K562 (cell line): Measurements from ENCODE around the gene CCDC71L. TPM values are rescaled to one million over a fixed set of nuclear protein-coding genes. Genes with fewer than 3 reads are reported as not detected.

Experiments
- ATAC-seq: fragments of 200-7000 bp; cut with Tn5 transposase; 3 replicates; pipeline ENCODE4 v1.9.1; 2020; ENCODE audit warnings: moderate library complexity
- BruUV-seq: library from RNA; stranded (reverse); fragments of 400-500 nt; replicated peaks from 2 replicates; lab custom pipeline; 2021; lab: Mats Ljungman, UMichigan
- CTCF ChIA-PET: fragments of 300-600 bp; formaldehyde crosslinking; extraction: SDS; loops from one replicate; lab custom pipeline; 2021; ENCODE audit warnings: low intra/inter-chr PET ratio; lab: Yijun Ruan, JAX
- POLR2A ChIA-PET: fragments of 300-600, 350-650 bp; sonication (Branson Sonifier 250); formaldehyde crosslinking; extraction: SDS; loops from one replicate; lab custom pipeline; 2021; ENCODE audit warnings: antibody characterized with exemption, inconsistent platforms; lab: Yijun Ruan, JAX
- DNase-seq, 4 experiments: peaks; one replicate each; pipeline versions ENCODE4 v3.0.0 to v3.0.0-alpha.2; 2011 to 2018; ENCODE audit warnings: low spot score in 3 of 4, mixed read lengths in 3 of 4; ENCODE audit errors: extremely low read depth in 1 of 4
- FAIRE-seq: peaks from 2 replicates; lab custom pipeline; 2011; peaks lifted over from hg19 to GRCh38; lab: Jason Lieb, UNC
- H2AFZ ChIP-seq: 2 replicates; pipeline ENCODE4 v1.6.0; 2011; ENCODE audit warnings: low read depth, low read length, control low read depth, inconsistent platforms
- H3K27ac ChIP-seq: fragments of 200-600 bp; 3 replicates; pipeline ENCODE4 v1.8.0; 2011; ENCODE audit warnings: low read depth, mild to moderate bottlenecking, control low read depth, inconsistent platforms, low read length, moderate library complexity, mixed read lengths; ENCODE audit errors: extremely low read depth
- H3K27me3 ChIP-seq, 2 experiments: fragments of 300-600 bp in 1 of 2; 2 replicates in 1 of 2; 3 replicates in 1 of 2; pipeline versions ENCODE4 v1.6.0 to v1.8.0; 2011; ENCODE audit warnings: inconsistent platforms in 2 of 2, low read length in 2 of 2, mild to moderate bottlenecking in 1 of 2, mixed read lengths in 1 of 2, moderate library complexity in 1 of 2; ENCODE audit not compliant: control insufficient read depth in 2 of 2, insufficient read depth in 2 of 2
- H3K36me3 ChIP-seq: fragments of 300-600 bp; 3 replicates; pipeline ENCODE4 v1.8.0; 2011; ENCODE audit warnings: mild to moderate bottlenecking, low read length, inconsistent platforms; ENCODE audit not compliant: control insufficient read depth, insufficient read depth
- H3K4me1 ChIP-seq, 2 experiments: fragments of 200-600 bp in 1 of 2; replicated peaks in 1 of 2; 2 replicates in 1 of 2; 3 replicates in 1 of 2; pipeline versions ENCODE4 v1.5.1 to v1.8.0; 2011; ENCODE audit warnings: inconsistent platforms in 2 of 2, low read length in 2 of 2, mild to moderate bottlenecking in 1 of 2, mixed read lengths in 1 of 2, moderate library complexity in 1 of 2; ENCODE audit not compliant: control insufficient read depth in 2 of 2, insufficient read depth in 2 of 2
- H3K4me2 ChIP-seq: 2 replicates; pipeline ENCODE4 v1.6.1; 2011; ENCODE audit warnings: low read length, control low read depth, inconsistent platforms, mixed read lengths; ENCODE audit not compliant: insufficient read depth
- H3K4me3 ChIP-seq: fragments of 200-600 bp; sonication (generic), shearing (Covaris generic); 2 replicates; pipeline ENCODE4 v1.5.1; 2016; ENCODE audit warnings: control low read depth, inconsistent platforms
- H3K79me2 ChIP-seq: fragments of 200-600 bp; 3 replicates; pipeline ENCODE4 v1.8.0; 2011; ENCODE audit warnings: low read length, inconsistent platforms; ENCODE audit not compliant: control insufficient read depth, insufficient read depth
- H3K9ac ChIP-seq, 2 experiments: 2 replicates each; pipeline versions ENCODE4 v1.6.0 to v1.6.1; 2011; ENCODE audit warnings: low read depth in 2 of 2, low read length in 2 of 2, control low read depth in 1 of 2, inconsistent platforms in 1 of 2, mild to moderate bottlenecking in 1 of 2, mixed read lengths in 1 of 2; ENCODE audit not compliant: insufficient read depth in 1 of 2
- H3K9me1 ChIP-seq: one replicate; pipeline ENCODE4 v1.6.0; 2011; ENCODE audit warnings: inconsistent platforms, mild to moderate bottlenecking, low read length, moderate library complexity; ENCODE audit not compliant: control insufficient read depth, insufficient read depth
- H3K9me3 ChIP-seq: replicated peaks from 2 replicates; pipeline ENCODE4 v1.5.1; 2011; ENCODE audit warnings: low read depth, low read length, inconsistent platforms; ENCODE audit not compliant: control insufficient read depth, insufficient read depth
- H4K20me1 ChIP-seq: replicated peaks from 2 replicates; pipeline ENCODE4 v1.6.1; 2011; ENCODE audit warnings: low read length, inconsistent platforms, mixed read lengths; ENCODE audit not compliant: control insufficient read depth, insufficient read depth
- E2F3 ChIP-seq: fragments of 250-450 bp; sonication (Bioruptor Pico); IDR thresholded peaks from 2 replicates; pipeline ENCODE4 v1.4.0; 2020; ENCODE audit warnings: mild to moderate bottlenecking
- FOSL1 ChIP-seq: fragments of 200-800 bp; sonication (Bioruptor generic); conservative IDR thresholded peaks from 2 replicates; pipeline ENCODE4 v1.6.1; 2016; ENCODE audit warnings: missing genetic modification characterization, missing compliant biosample characterization
- GABPB1 ChIP-seq: sonication (generic); formaldehyde crosslinking; IDR thresholded peaks from 2 replicates; pipeline ENCODE4 v1.8.0; 2022; ENCODE audit warnings: mild to moderate bottlenecking, missing genetic modification reagents
- NFE2 ChIP-seq: IDR thresholded peaks from 2 replicates; pipeline ENCODE4 v1.6.1; 2014; ENCODE audit warnings: antibody characterized with exemption, low read depth
- RBM25 ChIP-seq: fragments of 200-400 bp; formaldehyde crosslinking; IDR thresholded peaks from 2 replicates; pipeline ENCODE4 v1.6.1; 2018; ENCODE audit warnings: low read length, low read depth, moderate library complexity; ENCODE audit not compliant: severe bottlenecking
- RCOR1 ChIP-seq, 2 experiments: IDR thresholded peaks; 2 replicates each; pipeline ENCODE4 v1.6.1; 2012; ENCODE audit warnings: low read depth in 2 of 2, low read length in 2 of 2, borderline replicate concordance in 1 of 2, improper control_type of control experiment in 1 of 2
- SIN3A ChIP-seq, 2 experiments: fragments of 150-350 bp in 1 of 2; IDR thresholded peaks; 2 replicates each; pipeline ENCODE4 v1.6.1; 2011 to 2016; ENCODE audit warnings: borderline replicate concordance in 2 of 2, low read depth in 2 of 2, low read length in 2 of 2, mild to moderate bottlenecking in 2 of 2, moderate library complexity in 2 of 2; ENCODE audit not compliant: control insufficient read depth in 1 of 2
- TAF1 ChIP-seq: IDR thresholded peaks from 2 replicates; pipeline ENCODE4 v1.6.1; 2011; ENCODE audit warnings: mild to moderate bottlenecking, low read length, moderate library complexity; ENCODE audit not compliant: insufficient read depth, control insufficient read depth, severe bottlenecking; ENCODE audit errors: extremely low read depth
- ZNF134 ChIP-seq: fragments of 250-450 bp; sonication (Bioruptor Pico); conservative IDR thresholded peaks from 2 replicates; pipeline ENCODE4 v1.4.0; 2020
- ZNF232 ChIP-seq: sonication (generic); formaldehyde crosslinking; IDR thresholded peaks from 2 replicates; pipeline ENCODE4 v1.8.0; 2022; ENCODE audit warnings: mild to moderate bottlenecking, missing genetic modification reagents
- ZNF263 ChIP-seq: sonication (generic); formaldehyde crosslinking; IDR thresholded peaks from 2 replicates; pipeline ENCODE4 v1.8.0; 2022; ENCODE audit warnings: mild to moderate bottlenecking, missing genetic modification reagents, borderline replicate concordance
- ZNF584 ChIP-seq: fragments of 200-800 bp; sonication (Bioruptor generic); IDR thresholded peaks from 2 replicates; pipeline ENCODE4 v1.6.1; 2016; ENCODE audit warnings: low read depth, mild to moderate bottlenecking, missing genetic modification characterization, missing compliant biosample characterization
- ZNF778 ChIP-seq: fragments of 450-650 bp; formaldehyde crosslinking; IDR thresholded peaks from 2 replicates; pipeline ENCODE4 v1.4.0; 2020; ENCODE audit warnings: mild to moderate bottlenecking, moderate library complexity
- in situ Hi-C: fragments of 300-500 bp; cut with MboI; formaldehyde crosslinking; loops from 4 replicates; pipeline ENCODE4 v1.15.0; 2018; ENCODE audit warnings: inconsistent platforms, mixed read lengths
- intact Hi-C: fragments of 100-400 bp; cut with micrococcal nuclease; formaldehyde crosslinking; loops from 2 replicates; pipeline ENCODE4 v1.14.2; 2022
- polyA plus RNA-seq, 8 experiments: library from polyadenylated mRNA; depleted of rRNA in 4 of 8; stranded (reverse) in 5 of 8; unstranded in 3 of 8; fragments of >200 nt; fragmentation: Nextera tagmentation in 2 of 8; fragmentation: Illumina TruSeq in 1 of 8; extraction: Ambion mirVana in 2 of 8; extraction: Trizol in 1 of 8; gene quantifications; 2 replicates each; pipeline versions ENCODE4 v1.2.1 to v1.2.3, GENCODE V29; 2011 to 2014; ENCODE audit warnings: inconsistent platforms in 1 of 8, missing spikeins in 1 of 8
- total RNA-seq, 7 experiments: library from RNA; depleted of rRNA in 6 of 7; stranded (reverse); fragments of >200 nt in 6 of 7; fragmentation: Illumina TruSeq in 2 of 7; extraction: Trizol in 2 of 7; gene quantifications; 2 replicates each; pipeline versions ENCODE4 v1.2.1 to v1.2.3, GENCODE V29; 2011 to 2021; ENCODE audit warnings: low replicate concordance in 1 of 7
- TF ChIP-seq, protein P1 (sequence below): fragments of 250-450 bp; sonication (Bioruptor Pico); IDR thresholded peaks from 2 replicates; pipeline ENCODE4 v1.4.0; 2020; ENCODE audit warnings: mild to moderate bottlenecking, moderate library complexity
- TF ChIP-seq, protein P2 (sequence below): fragments of 450-650 bp; formaldehyde crosslinking; IDR thresholded peaks from 2 replicates; pipeline ENCODE4 v1.4.0; 2022; ENCODE audit warnings: missing genetic modification characterization
- TF ChIP-seq, protein P3 (sequence below): fragments of 450-650 bp; IDR thresholded peaks from 2 replicates; pipeline ENCODE4 v1.6.1; 2016

The CCDC71L gene
- total and polyA plus RNA-seq, 9 of the 15 experiments (the other 6 are each of a cell fraction or from before 2014, with no cell fraction given), result 5.7 to 108 (median 25.4) TPM

DNA sequence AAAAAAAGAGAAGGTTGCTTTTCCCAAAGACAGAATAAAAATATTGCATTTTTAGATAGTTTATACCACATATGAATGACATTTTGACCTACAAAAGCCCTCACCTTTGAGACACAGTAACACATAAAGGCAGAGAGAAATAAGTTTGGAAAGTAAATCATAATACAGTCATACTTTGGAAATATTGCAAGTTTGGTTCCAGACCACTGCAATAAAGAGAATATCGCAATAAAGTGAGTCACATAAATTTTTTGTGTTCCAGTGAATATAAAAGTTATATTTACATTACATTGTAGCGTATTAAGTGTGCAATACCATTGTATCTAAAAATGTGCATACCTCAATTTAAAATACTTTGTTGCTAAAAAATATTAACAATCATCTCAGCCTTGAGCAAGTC, 40.3 kb downstream of the CCDC71L start (continued):
- TF ChIP-seq, protein P1, sequence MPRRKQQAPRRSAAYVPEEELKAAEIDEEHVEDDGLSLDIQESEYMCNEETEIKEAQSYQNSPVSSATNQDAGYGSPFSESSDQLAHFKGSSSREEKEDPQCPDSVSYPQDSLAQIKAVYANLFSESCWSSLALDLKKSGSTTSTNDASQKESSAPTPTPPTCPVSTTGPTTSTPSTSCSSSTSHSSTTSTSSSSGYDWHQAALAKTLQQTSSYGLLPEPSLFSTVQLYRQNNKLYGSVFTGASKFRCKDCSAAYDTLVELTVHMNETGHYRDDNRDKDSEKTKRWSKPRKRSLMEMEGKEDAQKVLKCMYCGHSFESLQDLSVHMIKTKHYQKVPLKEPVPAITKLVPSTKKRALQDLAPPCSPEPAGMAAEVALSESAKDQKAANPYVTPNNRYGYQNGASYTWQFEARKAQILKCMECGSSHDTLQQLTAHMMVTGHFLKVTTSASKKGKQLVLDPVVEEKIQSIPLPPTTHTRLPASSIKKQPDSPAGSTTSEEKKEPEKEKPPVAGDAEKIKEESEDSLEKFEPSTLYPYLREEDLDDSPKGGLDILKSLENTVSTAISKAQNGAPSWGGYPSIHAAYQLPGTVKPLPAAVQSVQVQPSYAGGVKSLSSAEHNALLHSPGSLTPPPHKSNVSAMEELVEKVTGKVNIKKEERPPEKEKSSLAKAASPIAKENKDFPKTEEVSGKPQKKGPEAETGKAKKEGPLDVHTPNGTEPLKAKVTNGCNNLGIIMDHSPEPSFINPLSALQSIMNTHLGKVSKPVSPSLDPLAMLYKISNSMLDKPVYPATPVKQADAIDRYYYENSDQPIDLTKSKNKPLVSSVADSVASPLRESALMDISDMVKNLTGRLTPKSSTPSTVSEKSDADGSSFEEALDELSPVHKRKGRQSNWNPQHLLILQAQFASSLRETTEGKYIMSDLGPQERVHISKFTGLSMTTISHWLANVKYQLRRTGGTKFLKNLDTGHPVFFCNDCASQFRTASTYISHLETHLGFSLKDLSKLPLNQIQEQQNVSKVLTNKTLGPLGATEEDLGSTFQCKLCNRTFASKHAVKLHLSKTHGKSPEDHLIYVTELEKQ (CRISPR knock-in tag), result no peak
- no peak for TF ChIP-seq NFE2

DNA sequence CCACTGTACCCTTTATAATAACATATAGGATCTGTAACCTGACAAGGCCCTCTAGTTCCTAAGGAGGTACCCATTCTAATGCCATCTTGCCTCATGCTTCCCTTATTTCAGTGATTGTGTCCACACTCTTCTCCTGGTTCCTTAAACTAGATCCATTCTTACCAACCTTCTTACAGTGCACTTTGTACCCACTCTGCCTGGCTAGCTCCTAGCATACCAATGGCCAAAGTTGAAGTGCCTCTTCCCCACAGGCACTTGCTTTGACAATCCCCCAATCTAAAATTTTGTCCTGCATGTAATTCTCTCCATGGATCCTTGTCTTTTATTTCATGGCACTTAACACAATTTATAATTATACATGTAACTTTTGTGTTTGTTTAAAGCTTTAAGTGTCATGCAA, 40.9 kb downstream of the CCDC71L start:
- Histone ChIP-seq H3K4me3 (no peak overlapping the region), H3K27ac (no peak overlapping the region), H3K4me1 (peaks cover 14 to 38% of the 10 kb centered on the region in 2 experiments), H3K9me1 (no peaks in the 10 kb centered on the region), H3K9me3 (peaks cover 4% of the 10 kb centered on the region), H3K9ac (no peak overlapping the region), H3K27me3 (no peaks in the 10 kb centered on the region), H3K79me2 (no peaks in the 10 kb centered on the region), H3K36me3 (no peaks in the 10 kb centered on the region), H4K20me1 (no peaks in the 10 kb centered on the region), H2AFZ (peak overlapping the region; percentile 13; the same call in 1 of the 2 replicates), H3K4me2 (no peak overlapping the region)
- no TSS peak for BruUV-seq
- intact Hi-C loops, result no loop called here
- no peak for FAIRE-seq
- ChIA-PET POLR2A (no interaction called here), CTCF (no interaction called here)
- DNase-seq, result no peak
- in situ Hi-C loops, result no loop called here
- no peak for ATAC-seq
- TF ChIP-seq ZNF778 (no peak), RCOR1 (IDR thresholded peaks at IDR 0.05; ENCODE audit: borderline replicate concordance in 1 of 2, low read depth in 2 of 2, low read length in 2 of 2) (no peak), TAF1 (no peak), SIN3A (IDR thresholded peaks at IDR 0.05; ENCODE audit: borderline replicate concordance in 2 of 2, control insufficient read depth in 1 of 2, low read depth in 2 of 2, low read length in 2 of 2) (no peak), E2F3 (CRISPR knock-in tag) (no peak), ZNF263 (CRISPR knock-in tag) (no peak), FOSL1 (tag) (no peak), GABPB1 (CRISPR knock-in tag) (no peak), ZNF134 (CRISPR knock-in tag) (no peak), RBM25 (no peak), ZNF232 (CRISPR knock-in tag) (no peak), ZNF584 (CRISPR knock-in tag) (no peak)
- TF ChIP-seq, protein P2, sequence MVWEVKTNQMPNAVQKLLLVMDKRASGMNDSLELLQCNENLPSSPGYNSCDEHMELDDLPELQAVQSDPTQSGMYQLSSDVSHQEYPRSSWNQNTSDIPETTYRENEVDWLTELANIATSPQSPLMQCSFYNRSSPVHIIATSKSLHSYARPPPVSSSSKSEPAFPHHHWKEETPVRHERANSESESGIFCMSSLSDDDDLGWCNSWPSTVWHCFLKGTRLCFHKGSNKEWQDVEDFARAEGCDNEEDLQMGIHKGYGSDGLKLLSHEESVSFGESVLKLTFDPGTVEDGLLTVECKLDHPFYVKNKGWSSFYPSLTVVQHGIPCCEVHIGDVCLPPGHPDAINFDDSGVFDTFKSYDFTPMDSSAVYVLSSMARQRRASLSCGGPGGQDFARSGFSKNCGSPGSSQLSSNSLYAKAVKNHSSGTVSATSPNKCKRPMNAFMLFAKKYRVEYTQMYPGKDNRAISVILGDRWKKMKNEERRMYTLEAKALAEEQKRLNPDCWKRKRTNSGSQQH (CRISPR knock-in tag), result no peak
- TF ChIP-seq, protein P3, sequence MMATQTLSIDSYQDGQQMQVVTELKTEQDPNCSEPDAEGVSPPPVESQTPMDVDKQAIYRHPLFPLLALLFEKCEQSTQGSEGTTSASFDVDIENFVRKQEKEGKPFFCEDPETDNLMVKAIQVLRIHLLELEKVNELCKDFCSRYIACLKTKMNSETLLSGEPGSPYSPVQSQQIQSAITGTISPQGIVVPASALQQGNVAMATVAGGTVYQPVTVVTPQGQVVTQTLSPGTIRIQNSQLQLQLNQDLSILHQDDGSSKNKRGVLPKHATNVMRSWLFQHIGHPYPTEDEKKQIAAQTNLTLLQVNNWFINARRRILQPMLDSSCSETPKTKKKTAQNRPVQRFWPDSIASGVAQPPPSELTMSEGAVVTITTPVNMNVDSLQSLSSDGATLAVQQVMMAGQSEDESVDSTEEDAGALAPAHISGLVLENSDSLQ, result no peak
